Measurements from ENCODE around the gene TINCR.
"Not testable (repeated sequence)": the region's sequence is repeated elsewhere in the genome, so short reads cannot be mapped to it uniquely, and the experiment has no call there.

Gene TINCR

GRCh38 chr19:5558101-5558621, 9.6 kb downstream of the TINCR start:
- DNase-seq (ENCODE audit: low spot score) = no peak

DNA sequence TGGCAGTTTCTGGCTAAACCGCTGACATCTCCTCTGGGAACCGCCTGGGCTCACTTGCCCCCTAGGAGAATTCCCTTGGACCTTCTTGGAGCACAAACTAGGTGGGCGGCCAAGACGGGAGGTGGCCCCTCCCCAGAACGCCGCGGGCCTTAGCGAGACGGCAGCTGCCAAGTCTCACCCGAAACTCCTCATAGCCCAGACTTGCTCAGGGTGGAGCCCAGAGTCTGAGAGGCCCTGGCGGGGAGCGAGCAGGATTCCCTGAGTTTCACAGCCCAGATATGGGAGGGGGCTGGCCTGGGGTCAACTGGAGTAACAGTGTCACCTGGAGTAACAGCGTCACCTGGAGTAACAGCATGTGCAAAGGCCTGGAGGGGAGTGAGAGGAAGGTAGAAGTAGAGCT, 10.1 kb downstream of the TINCR start:
- no peak for DNase-seq (ENCODE audit: low spot score)

DNA sequence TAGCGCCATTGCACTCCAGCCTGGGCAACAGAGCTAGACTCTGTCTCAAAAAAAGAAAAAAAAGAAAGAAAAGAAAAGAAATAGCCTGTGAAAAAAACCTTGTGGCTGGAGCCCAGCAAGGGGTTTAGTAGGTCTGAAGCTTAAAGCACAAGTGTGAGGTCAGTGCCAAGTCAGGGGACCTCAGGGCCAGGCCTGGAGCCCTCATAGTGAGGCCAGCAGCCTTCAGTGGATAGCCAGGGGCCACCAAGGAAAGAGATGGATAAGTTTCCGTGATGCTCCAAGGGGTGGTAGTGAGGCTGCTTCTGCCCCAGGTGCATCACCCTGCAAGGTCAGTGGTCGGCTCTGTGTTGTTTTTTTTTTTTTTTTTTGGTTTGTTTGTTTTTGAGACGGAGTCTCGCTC, 12.9 kb downstream of the TINCR start:
- no peak for DNase-seq (ENCODE audit: low spot score)

DNA sequence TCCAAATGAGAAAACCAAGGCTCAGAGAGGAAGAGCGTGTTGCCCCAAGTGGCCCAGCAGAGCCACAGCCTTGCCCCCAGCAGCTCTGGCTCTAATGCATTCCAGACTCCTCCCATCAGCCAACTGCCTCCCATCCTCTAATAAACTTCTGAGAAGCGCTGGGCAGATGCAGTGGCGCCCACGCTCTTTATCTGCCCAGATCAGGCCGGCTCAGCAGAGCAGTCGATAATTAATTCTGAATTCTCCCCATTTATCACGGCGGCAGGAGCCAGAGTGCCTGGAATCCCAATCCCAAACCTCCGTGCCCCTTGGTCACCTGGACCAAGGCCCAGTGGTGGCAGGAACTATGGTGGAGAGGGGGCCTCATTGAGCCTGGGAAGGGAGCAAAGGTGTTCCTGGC, 13.9 kb downstream of the TINCR start:
- no peak for DNase-seq (ENCODE audit: low spot score)

- DNase-seq (ENCODE audit: low spot score) = peak; percentile 37
Measured at GRCh38 chr19:5547881-5548280, 19.9 kb downstream of the TINCR start.

DNA sequence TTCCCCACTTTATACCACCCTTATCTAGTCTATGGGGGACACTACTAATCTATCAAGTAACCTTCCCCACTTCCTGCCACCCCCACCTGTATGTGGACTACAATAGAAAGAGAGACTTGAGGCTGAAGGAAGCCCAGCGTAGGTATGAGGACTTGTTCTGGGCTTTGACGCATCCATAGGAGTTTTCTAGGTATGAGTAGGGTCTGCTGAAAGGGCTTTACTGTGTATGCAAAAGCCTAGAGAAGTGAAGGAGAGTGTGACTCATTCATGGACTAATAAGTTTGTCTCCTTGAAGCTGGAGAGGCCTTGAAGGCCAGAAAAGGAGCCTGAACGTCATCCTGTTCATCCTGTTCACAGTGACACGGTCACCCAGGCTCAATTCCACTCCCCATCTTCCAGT, 21.8 kb downstream of the TINCR start:
- no peak for DNase-seq (ENCODE audit: low spot score)

- DNase-seq (ENCODE audit: low spot score) = no peak
Measured at GRCh38 chr19:5545051-5545450, 22.7 kb downstream of the TINCR start.

DNA sequence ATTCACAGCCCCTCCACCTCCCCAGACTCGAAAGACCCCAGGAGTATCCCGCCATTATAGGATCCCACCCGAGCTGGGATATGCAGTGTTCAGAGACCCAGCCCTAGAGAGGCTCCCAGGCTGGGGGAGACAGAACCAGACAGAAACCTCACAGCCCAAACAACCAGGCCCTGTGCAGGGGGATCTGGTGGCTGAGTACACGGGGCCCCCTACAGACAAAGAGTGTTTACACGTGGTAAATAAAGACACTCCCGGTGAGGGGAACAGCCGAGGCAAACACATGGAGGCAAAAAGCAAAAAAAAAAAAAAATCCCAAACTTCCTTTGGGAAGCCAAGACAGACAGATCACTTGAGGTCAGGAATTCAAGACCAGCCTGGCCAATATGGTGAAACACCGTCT, 25.1 kb downstream of the TINCR start:
- no peak for DNase-seq (ENCODE audit: low spot score)

DNA sequence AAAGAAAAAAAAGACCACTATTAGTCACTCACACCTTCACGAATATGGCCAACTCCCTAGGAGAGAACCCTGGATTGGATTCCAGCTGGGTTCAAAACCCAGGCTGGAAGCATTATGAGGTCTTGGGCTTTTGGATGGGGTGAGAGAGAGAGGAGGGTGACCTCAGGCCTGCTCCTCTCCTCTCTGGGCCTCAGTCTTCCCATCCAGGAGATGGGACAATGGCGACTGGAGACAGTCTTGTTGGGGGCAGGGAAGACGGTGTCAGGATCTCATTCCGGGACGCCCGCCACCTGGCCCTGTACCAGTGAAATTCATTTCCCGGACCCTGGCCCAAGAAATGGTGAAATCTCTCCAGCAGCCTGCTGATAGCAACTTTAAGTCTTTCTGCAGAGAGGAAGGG, 26.3 kb downstream of the TINCR start:
- DNase-seq (ENCODE audit: low spot score) = no peak

- DNase-seq (ENCODE audit: low spot score) = no peak
Measured at GRCh38 chr19:5540208-5540607, 27.5 kb downstream of the TINCR start.

GRCh38 chr19:5537870-5538269, 29.9 kb downstream of the TINCR start:
- no peak for DNase-seq (ENCODE audit: low spot score)

GRCh38 chr19:5536982-5537579, 30.7 kb downstream of the TINCR start:
- not testable (repeated sequence) for DNase-seq (ENCODE audit: low spot score)

- DNase-seq (ENCODE audit: low spot score) = no peak
Measured at GRCh38 chr19:5536337-5536894, 31.3 kb downstream of the TINCR start.

GRCh38 chr19:5534787-5535586, 32.8 kb downstream of the TINCR start:
- DNase-seq (ENCODE audit: low spot score) = no peak

GRCh38 chr19:5533257-5533656, 34.5 kb downstream of the TINCR start:
- no peak for DNase-seq (ENCODE audit: low spot score)

DNA sequence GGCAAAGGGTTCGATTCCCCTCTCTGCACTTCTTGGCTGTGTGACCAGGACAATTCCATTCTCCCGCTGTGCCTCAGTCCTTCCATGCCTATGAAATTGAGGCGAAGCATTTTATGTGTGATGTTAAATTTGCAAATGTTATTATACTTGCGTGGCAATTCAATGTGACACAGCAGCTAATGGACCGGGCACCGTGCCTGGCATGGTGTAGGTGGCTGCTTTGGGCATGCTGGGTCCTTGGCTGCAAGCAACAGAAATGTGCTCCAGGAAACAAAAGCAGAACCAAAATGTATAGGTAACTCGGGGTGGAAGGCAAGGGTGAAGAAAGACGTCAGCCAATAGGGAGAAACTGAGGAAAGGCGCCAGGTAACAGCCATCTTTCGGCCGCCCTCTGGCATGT, 37.1 kb downstream of the TINCR start:
- no peak for DNase-seq (ENCODE audit: low spot score)

GRCh38 chr19:5526691-5527090, 41.1 kb downstream of the TINCR start:
- no peak for DNase-seq (ENCODE audit: low spot score)

- no peak for DNase-seq (ENCODE audit: low spot score)
Measured at GRCh38 chr19:5524081-5524480, 43.7 kb downstream of the TINCR start.

- no peak for DNase-seq (ENCODE audit: low spot score)
Measured at GRCh38 chr19:5522106-5522505, 45.6 kb downstream of the TINCR start.

DNA sequence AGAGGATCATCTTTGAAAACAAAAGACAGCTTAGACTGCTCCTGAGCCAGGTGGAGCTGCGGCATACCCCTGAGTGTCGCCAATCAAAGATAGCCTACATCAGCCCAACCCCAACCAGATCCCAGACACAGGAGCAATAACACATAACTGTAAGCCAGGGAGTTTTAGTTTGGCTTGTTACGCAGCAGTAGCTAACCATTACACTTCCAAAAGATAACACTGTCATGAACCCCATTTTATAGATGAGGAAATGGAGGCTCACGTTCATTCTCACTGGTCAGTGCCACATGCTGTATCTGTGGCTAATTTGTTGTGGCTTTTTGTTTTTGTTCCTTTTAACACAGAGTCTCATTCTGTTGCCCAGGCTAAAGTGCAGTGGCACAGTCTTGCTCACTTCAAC, 47.3 kb downstream of the TINCR start:
- no peak for DNase-seq (ENCODE audit: low spot score)

DNA sequence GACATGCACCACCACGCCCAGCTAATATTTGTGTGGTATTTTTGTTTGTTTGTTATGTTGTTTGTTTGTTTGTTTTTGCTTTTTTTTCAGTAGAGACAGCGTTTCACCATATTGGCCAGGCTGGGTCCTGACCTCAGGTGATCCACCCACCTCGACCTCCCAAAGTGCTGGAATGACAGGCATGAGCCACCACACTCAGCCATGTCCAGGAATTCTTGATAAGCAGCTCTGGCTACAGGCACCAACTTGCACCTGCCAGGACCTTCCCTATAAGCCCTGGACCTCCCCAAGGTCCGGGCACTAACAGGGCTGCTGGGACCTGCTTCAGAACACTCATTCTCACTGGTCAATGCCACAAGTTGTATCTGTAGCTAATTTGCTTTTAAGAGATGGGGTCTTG, 48.7 kb downstream of the TINCR start:
- no peak for DNase-seq (ENCODE audit: low spot score)

- no peak for DNase-seq (ENCODE audit: low spot score)
Measured at GRCh38 chr19:5515737-5516136, 52.0 kb downstream of the TINCR start.

DNA sequence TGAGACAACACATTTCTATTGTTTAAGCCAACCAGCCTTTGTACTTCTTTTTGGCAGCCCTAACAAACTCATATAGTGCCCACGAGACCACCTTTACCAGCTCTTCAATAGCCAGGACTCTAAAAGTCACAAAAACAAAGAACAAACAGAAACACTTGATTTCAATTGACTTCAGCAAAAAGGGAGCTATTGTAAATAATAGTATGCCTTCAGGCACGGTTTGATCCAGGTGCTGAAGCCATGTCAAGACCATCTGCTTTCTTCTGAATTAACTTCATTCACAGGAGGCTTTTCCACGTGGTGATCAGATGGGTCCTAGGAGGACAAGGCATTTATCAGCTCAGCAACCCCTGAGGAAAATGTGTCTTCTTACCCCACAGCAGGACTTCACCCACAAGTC, 53.8 kb downstream of the TINCR start:
- DNase-seq (ENCODE audit: low spot score) = no peak

All from germinal center (tissue), 1 donor.